NCI-H1092 (cell line): ENCODE results near the gene PYGM.
"Not testable (repeated sequence)": the region's sequence is repeated elsewhere in the genome, so short reads cannot be mapped to it uniquely, and the experiment has no call there.

Source experiments
- DNase-seq: peaks from one replicate; lab custom pipeline; 2025; lab: John Stamatoyannopoulos, UW

PYGM gene

DNA sequence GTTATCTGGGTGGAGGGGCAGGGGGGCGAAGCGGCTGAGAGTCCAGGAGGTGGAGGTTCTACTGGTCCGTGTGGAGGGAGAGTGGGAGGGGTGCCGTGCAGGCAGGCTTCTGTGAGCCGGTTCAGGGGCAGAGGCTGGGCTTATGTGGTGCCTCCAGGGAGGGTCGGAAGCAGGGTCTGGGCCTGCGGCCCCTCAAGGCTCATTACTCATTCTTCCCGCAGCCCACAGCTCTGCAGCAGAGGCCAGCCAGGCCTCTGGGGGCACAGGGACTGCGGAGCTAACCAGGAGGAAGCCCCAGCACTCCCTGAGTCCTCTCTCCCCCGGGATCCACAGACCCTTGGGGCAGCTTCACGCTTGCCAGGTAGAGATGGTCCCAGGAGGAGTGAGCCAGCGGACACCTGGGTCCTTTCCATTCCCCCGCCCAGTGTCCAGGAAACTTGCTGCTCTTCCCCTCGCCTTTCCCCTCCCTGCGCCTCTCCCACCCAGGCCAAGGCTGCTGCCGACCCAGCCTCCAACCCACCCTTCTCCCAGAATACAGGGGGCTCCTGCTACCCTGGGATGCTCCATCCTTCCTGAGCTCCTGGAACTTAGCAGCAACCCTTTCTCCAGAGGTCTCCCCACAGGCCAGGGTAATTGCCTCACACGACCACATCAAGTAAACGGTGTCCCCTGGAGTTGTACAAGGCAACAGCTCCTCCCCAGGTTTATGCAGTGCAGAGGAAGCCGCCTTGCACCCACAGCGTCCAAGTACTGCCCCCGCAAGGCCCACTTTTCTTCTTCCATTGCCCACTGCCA is 43.1 kb downstream of the PYGM start:
- no peak for DNase-seq

DNA sequence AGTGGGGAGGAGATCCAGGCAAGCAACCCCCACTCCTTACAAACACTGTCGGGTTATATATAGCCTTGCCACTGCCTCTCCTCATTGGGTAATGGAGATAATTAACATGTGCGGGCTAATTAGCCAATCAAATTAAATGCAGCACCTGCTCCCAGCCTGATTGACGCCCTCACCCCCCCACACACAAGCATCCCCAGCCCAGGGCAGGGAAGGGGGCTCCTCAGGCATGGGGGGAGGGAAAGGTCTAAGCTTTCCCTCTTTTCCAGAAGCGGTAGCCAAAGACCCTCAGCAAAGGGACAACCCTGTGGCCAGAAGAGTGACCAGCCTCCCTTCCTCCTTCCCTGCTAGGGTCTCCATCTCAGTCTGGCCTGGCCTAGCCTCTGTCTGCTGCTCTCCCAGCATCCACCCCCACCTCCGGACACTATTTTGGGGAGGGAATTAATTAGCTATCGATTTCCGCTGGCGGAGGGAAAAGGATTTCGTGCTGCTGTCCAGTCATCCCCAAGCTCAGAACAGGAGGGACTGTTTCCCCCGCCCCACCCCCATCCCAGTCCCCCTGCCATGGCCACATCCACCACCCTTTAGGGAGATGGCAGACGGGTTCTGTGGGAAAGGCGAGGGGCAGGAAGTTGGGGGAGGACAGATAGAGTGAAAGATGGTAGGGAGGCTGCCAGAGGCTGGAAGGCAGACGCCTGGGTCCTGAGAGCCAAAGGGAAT is 43.9 kb downstream of the PYGM start:
- DNase-seq = no peak

DNA sequence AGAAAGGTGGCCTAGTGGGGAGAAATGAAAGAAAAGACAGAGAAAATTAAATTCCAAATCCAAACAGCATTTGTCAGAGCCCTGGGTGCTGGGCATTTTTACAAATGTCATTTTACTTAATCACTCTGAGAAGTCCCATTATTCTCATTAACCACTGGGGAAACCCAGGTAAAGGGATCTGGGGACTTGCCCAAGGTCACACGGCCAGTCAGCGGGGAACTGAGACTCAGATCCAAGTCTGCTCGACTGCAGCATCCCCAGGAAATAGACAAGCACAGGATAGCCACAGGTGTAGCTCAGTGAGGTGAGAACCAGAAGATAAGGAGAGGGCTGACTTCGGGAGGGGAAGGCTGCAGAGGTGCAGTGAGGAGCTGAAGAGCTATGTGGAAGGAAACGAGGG is 44.7 kb downstream of the PYGM start:
- DNase-seq = no peak

DNA sequence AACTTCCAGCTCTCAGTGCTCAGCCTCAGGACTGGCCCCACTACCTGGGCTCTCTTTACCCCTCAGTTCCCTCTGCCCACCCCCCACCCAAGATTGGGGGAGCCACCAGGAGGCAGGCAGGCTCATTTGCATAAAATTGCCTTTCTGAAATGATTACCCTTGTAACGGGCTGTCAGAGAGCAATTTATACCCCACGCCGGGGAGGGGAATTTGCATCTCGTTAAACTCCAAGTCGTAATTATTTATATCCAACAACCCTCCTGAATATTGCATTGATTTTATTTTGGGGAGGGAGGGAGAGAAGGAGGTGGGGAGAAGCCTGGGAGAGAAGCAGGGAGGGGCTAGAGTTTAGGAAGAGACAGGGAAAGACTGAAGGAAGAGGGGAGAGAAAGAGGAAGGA is 45.1 kb downstream of the PYGM start:
- no peak for DNase-seq

DNA sequence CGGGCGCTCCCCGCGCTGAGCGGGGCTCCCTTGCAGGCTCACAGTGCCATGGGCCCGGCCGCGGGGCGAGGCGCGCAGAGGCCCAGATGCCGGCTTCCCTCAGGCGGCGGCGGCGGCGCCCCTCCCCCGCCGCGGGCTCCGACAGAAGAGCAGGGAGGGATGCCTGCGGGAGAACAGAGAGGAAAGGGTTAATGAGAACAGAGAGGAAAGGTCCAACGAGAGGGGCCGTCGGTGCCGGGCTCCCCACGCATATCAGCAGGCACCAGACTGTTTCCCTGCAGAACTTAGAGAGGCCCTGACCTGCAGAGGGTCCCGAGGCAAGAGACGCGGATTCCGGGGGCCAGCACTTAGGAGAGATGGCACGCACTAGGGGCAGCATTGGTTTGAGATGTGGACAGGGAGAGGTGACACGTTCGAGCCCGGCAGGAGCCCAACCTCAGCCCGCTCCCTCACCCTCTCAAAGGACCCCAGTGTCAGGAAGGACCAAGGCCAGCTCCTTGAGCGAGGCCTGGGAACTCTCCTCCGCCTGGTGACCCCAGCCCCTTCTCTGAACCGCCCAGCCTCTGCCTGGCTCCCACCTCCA is 45.9 kb downstream of the PYGM start:
- DNase-seq = no peak

DNA sequence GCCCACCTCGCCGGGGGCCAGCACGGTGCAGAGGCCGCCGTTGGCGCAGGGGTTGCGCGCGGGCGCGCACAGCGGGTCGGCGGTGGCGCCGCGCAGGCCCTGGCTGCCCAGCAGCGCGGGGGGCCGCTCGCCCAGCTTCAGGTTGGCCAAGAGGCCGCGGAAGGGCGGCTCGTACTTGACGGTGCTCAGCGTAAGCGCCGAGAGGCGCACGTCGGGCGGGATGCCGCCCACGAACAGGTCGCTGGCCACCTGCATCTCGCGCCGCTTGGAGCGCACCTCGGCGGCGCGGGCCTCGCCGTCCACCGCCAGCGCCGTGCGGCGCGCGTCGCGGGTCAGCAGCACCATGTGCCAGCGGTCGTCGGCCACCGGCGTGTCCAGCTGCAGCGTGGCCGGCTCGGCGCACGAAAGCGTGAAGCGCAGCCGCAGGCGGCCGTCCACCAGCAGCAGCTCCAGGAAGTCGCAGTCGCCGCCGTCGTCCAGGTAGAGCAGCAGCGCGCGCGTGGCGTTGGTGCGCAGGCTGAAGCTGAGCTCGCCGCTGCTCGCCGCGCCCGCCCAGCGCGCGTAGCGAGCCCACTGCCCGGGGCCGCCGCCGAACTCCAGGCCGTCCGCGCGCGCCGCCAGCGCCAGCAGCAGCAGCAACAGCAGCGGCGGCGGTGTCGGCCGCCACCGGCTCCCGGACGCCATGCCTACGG is 46.6 kb downstream of the PYGM start:
- peak; percentile 62 for DNase-seq

DNA sequence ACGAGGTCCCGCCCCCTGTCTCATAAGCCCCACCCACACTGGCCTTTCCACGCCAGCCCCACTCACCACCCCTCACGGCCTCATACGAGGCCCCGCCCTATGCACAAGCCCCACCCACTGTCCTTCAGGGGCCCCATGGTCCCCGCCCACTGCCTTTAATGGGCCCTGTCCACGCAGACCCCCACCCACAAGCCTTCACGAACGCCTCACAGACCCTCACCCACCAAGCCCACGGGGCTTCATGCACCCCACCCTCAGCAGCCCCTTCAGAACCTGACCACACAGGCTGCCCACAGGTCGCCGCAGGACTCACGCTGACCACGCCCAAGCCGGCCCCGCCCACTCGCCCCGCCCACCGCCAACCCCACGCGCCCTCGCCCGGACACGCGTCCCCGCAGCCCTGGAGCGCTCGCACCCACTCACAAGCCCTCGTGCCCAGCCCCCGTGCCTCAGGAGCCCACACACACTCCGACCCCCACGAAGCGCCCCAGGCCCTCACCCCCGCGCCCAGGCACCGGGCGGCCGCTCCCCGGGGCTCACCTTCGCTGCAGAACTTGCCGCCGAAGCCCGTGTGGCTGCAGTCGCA is 47.3 kb downstream of the PYGM start:
- DNase-seq = no peak

DNA sequence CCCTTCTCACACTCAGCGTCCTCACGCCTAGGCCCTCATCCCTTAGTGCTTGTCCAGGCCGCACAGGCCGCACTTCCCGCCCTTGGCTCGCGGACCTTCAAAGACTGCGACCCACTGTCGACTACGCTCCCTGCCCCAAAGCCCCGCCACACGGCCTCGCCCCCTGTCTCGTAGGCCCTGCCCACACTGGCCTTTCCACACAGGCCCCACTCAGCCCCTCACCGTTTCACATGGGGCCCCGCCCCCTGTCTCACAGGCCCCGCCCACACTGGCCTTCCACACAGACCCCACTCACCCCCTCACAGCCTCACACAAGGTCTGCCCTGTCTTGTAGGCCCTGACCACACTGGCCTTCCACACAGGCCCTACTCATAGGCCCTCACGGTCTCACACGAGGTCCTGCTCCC is 47.8 kb downstream of the PYGM start:
- no peak for DNase-seq

DNA sequence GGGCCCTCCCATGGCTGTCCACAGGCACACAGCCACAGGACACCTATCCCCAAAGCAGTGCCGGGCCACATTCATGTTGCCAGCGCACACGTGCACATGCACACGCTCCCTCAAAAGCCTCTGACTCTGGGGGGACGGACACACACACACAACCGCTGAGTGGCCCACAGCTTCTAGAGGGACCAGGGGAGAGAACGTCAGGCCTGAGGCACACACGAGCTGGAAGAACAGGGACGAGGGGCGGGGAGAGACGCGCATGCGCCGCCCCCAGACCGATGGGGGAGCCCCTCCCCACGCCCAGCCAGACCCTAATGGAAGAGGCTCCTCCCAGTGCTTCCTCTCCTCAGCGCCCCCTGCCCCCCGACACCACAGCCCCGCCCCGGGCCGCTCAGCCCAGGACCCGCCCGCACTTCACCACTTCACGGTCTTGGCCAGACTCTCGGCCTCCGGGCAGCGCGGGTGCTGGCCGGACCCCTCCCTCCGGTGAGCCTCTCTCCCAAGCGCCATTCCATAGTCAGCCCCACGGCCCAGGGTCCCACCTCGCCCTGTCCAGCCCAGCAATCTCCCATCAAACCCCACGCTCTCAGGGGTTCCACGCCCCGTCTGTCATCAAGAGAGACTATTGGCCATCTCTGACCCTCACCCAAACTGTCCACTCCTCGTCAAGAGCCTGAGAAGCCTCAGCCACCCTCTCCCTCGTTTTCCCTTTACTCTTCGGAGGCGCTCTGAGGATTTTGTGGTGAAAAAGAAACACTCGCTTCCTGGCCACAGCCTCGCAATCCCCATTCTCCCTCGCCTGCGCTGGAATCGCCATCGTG is 48.4 kb downstream of the PYGM start:
- DNase-seq = no peak

DNA sequence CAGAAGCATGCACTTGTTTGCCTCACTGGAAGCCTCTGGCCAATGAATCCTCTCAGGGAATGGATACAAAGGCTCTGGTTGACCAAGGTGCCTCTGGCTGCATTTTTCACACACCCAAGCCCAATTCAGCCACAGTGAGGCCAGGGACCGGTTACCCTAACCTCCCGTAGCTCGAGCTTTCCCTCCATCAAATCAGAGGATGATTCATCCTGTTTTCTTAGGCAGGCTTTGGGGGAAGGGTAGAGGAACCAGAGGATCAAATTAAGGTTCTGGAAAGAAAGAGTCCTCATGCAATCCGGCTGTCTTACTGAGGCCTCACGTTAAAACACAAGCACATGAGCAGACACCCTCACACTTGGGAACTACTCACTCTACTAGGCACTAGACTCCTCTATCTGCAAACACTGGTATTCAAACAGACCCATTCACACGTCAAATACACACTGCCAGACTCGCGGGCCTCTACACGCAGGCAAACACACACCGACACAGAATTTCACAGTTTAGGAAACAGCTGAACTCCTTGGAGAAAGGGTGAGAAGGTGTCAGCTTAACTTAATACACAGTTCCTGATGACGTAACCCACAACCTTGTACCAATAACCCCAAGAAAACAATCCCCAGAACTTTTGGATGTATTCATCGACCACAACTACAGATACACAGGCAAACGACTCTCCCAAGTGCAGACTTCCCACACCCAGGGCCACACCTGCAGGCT is 49.2 kb downstream of the PYGM start:
- no peak for DNase-seq

DNA sequence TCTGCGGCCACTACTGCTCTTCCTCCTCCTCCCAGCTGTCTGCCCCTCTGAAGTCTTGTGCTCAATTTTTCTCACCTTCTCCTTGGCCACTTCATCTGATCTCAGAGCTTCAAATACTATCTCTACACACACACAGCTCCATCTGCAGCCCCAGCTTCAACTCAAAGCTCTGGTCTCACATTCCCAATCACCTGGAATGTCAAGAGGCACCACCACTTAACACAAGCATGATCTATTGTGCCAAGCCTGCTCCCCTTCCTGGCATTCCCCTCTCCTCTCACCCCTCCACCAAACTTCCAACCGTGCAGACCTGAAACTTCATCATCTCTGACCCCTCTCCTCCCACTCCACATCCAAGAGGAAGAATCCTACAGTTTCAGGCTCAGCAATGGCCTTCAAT is 54.3 kb downstream of the PYGM start:
- no peak for DNase-seq

DNA sequence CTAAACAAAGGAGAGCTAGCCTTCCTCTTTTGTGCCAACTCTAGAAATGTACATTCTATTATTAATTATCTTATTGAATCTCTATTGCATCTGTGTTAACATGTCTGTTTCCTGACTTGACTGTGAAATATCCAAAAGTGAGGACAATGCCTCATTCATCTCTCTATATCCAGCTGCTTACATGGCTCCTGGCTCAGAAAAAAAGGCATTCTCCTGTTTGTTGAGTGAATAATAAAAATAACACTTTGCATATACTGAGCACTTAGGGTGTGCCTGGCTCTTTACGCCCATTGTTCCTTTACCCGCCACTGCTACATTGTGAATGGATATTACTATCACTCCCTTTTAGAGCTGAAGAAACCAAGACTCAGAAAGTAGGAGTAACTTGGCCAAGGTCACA is 56.7 kb downstream of the PYGM start:
- DNase-seq = no peak

DNA sequence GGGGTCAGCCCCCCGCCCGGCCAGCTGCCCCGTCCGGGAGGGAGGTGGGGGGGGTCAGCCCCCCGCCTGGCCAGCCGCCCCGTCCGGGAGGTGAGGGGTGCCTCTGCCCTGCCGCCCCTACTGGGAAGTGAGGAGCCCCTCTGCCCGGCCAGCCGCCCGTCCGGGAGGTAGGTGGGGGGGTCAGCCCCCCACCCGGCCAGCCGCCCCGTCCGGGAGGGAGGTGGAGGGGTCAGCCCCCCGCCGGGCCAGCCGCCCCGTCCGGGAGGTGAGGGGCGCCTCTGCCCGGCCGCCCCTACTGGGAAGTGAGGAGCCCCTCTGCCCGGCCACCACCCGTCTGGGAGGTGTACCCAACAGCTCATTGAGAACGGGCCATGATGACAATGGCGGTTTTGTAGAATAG is 57.8 kb downstream of the PYGM start:
- DNase-seq = not testable (repeated sequence)

DNA sequence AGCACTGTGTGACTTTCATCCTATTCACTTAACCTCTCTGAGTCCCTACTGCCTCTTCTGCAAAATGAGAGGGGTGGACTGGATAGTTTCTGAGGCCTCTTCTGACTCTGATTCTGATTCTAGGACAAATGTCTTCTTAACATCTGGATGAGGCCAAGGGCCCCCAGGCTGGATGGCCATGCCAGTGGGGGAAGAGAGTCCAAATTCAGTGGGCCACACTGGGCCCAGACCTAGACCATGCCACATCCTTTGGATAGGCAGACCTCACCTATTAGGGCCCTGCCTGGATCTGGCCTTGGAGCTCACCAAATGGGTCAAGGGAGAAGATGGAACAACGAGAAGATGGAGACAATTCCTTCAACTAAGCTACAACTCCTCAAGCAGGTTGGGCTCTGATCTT is 61.3 kb downstream of the PYGM start:
- DNase-seq = no peak

DNA sequence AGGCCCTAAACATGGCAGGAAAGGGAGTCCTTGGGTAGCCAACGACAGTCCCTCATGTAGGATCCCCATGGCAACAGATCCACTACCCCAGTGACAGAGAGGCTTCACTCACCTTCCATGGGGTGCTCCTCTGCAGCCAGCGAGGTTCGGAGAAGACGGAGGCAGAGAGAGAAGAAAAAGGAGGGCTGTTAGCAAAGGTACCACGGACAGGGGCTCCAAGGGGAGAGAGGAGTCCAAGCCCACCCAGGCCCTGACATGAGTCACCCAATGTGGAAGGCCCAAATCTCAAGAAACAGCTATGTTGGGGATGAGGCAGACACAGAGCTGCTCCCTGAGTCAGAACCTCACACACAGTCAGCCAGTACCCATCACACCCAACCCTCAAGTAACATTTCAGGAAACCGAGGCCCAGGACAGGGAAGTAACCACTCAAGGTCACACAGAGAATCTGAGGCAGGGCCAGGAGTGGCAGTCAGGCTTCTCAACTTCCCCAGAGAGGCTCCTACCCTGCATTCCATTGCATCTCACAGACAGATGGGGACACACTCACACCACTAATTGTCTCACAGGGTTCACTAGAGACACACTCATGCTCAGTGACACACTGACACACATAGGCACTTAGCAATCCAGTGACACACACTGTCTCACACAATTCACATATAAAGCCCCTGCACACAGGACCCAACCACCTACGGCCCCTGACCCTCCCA is 62.0 kb downstream of the PYGM start:
- DNase-seq = no peak
